IPS DF 6.9 (cell line): ENCODE measurements around the gene OSBPL7.
A peak's percentile ranks its signal among the peaks of the same experiment; 100 is the strongest.

Experiments used
- DNase-seq: peaks from one replicate; pipeline ENCODE4 v3.0.0-alpha.2; 2013; ENCODE audit warnings: low read depth, low spot score
- H3K27ac ChIP-seq: one replicate; pipeline ENCODE4 v1.5.1; 2013; ENCODE audit warnings: low read length, control low read depth
- H3K27me3 ChIP-seq: 2 replicates; pipeline ENCODE4 v1.6.1; 2013; ENCODE audit warnings: mild to moderate bottlenecking, low read length; ENCODE audit not compliant: control insufficient read depth, insufficient read depth
- H3K36me3 ChIP-seq: 2 replicates; pipeline ENCODE4 v1.6.1; 2013; ENCODE audit warnings: low read length; ENCODE audit not compliant: control insufficient read depth, insufficient read depth
- H3K4me1 ChIP-seq: 2 replicates; pipeline ENCODE4 v1.6.1; 2013; ENCODE audit warnings: low read length; ENCODE audit not compliant: control insufficient read depth, insufficient read depth
- H3K4me3 ChIP-seq: 2 replicates; pipeline ENCODE4 v1.5.1; 2013; ENCODE audit warnings: mild to moderate bottlenecking, low read length
- H3K9me3 ChIP-seq: 2 replicates; pipeline ENCODE4 v1.6.1; 2013; ENCODE audit warnings: low read length, inconsistent platforms; ENCODE audit not compliant: control insufficient read depth, insufficient read depth
- WGBS: extraction: QIAGEN DNeasy Blood & Tissue Kit; methylation state at CpG from one replicate; pipeline ENCODE4 v1.1.7; 2013; ENCODE audit warnings: mixed read lengths, missing lambda C conversion rate; ENCODE audit not compliant: insufficient read length, insufficient coverage; 5-methylcytosine and 5-hydroxymethylcytosine counted together

Gene OSBPL7

DNA sequence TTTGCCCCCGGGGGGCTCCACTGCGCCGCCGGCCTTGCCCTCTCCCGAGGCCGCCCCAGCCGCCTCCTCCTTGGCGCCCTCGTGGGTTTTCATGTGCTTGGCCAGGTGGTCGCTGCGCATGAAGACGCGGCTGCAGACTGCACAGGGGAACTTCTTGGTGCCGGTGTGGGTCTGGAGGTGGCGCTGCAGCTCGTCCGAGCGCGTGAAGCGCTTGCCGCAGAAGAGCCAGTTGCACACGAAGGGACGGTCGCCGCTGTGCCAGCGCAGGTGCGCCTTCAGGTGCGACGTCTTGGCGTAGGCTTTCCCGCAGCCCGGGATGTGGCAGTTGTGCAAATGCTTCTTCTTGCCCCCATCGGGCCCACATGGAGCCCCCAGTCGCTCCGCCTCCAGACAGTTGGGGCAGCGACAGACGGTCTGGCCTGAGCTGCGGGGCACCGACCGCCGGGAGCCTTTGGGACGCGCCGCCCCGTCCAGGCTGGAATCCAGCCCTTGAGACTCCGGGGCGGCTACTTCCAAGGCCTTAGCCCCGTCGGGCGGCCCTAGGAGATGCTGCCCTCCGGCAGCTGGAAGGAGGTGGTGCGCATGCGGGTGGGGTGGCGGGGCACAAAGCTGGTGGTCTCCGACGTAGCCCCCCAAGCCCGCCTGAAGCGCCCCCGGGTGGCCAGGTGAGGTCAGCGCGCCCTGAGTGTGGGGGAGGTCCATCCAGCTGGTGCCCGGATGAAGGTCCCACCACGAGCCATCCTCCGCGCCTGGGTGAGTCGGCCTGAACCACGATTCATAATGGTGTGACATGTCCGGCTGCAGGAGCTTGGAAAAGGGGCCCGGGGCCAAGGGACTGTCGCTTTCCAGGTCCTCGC, 26.0 kb upstream of the OSBPL7 start:
- no peaks in the 10 kb centered on the region for H3K36me3 ChIP-seq
- peak overlapping the region; percentile 15; the same call in 1 of the 2 replicates for H3K4me3 ChIP-seq
- H3K27ac ChIP-seq, result no peak overlapping the region
- no CpG with 5 or more reads among the region's 71 CpGs for WGBS
- no peaks in the 10 kb centered on the region for H3K9me3 ChIP-seq
- no peak for DNase-seq
- H3K27me3 ChIP-seq, result peaks cover 47% of the 10 kb centered on the region
- peaks cover 6% of the 10 kb centered on the region; the same call in 1 of the 2 replicates for H3K4me1 ChIP-seq

DNA sequence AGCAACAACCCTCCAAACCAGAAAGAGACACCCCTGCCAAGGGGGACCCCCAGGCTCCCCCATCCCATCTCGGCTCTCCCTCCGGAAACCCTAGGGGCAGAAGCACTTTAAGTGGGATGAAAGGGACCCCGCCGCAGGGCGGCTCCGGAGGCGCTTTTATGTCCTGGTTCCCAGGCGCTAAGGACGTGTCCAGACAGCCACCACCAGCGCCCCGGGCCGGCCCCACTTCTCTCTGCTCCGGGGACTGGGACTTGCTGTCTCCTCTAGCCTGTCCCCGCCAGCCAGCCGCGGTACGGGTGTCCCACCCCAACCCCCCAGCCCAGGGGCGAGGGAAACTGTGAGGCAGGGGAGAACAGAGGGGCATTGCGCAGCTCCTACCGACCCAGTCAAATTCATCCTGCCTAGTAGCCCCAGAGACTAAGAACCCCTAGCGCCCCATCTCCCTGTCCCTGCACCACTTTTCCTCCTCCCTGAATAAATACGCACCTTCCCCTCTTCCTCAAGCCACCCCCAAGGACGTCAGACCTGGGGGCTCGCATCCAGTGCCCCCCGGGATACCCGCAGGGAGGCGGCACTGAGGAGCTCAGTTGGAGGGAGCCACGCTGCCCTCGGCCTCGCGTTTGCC, 25.2 kb upstream of the OSBPL7 start:
- Histone ChIP-seq H3K27me3 (peaks cover 41% of the 10 kb centered on the region), H3K27ac (no peak overlapping the region), H3K36me3 (no peaks in the 10 kb centered on the region), H3K4me3 (peak overlapping the region; percentile 7; the same call in 1 of the 2 replicates), H3K9me3 (no peaks in the 10 kb centered on the region), H3K4me1 (peaks cover 6% of the 10 kb centered on the region; the same call in 1 of the 2 replicates)
- DNase-seq, result no peak
- no CpG with 5 or more reads among the region's 31 CpGs for WGBS

DNA sequence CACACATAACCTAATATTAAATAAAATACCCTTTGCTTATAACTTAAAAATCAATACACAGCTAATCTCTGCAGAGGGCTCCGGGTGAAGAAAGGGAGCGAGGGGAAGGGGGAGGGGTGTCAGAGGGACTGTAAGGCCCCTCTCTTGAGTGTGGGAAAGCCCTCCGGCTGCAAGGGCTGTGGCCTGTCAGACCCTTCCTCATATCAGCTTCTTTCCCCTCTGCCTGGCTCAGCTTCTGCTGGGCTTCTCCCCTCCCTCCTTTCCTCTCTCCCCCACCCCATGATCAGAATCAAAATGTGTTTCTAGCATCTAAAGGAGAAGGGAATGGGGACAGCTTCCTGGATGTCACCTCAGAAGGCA, 24.1 kb upstream of the OSBPL7 start:
- WGBS, result no CpG with 5 or more reads among the region's 3 CpGs
- DNase-seq, result no peak
- Histone ChIP-seq H3K36me3 (no peaks in the 10 kb centered on the region), H3K27me3 (peaks cover 41% of the 10 kb centered on the region), H3K9me3 (no peaks in the 10 kb centered on the region), H3K27ac (no peak overlapping the region), H3K4me3 (no peak overlapping the region), H3K4me1 (peaks cover 6% of the 10 kb centered on the region; the same call in 1 of the 2 replicates)

DNA sequence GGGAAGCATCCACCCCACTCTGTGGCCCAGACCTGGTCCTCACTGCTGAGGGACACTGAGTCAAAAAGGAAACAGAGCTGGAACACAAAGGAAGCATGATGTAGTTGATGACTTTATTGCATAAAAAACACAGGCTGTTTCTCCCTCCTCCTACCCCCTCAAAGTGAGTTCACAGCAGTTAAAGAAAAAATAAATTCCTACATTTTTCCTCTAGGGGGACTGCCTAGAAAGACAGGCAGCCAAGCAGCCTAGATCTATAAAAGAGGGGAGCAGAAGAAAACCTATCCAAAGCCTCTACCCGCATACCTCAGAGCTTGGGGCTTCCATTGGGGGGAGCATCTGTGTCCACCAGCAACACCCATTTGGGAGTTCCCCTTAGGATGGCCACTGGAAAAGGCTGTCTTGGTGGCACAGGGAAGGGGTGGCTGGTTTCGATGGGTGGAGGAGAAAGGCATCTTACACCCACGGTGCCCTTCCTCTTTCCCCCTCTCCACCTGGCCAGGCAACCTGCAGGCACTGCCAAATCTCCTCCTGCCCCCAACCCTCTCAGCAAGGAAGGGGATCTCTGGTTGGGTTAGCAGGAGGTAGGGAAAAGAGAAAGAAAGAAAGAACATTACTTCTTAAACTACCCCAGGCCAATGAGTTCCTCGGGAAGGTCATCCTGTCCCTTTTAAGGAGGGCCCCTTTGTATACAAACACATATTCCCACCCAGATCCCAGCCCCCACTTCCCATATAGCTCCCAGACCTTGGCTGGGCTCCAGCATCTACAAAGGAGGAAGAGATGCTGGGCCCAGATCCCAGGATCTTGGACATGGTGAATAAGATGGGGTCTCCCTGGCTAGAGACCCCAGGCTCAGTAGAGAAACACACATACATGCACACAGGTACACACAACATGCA, 23.5 kb upstream of the OSBPL7 start:
- Histone ChIP-seq H3K9me3 (no peaks in the 10 kb centered on the region), H3K4me3 (no peak overlapping the region), H3K27me3 (peaks cover 36% of the 10 kb centered on the region), H3K36me3 (no peaks in the 10 kb centered on the region), H3K4me1 (peaks cover 7% of the 10 kb centered on the region; the same call in 1 of the 2 replicates), H3K27ac (no peak overlapping the region)
- no CpG with 5 or more reads among the region's 4 CpGs for WGBS
- DNase-seq, result no peak

DNA sequence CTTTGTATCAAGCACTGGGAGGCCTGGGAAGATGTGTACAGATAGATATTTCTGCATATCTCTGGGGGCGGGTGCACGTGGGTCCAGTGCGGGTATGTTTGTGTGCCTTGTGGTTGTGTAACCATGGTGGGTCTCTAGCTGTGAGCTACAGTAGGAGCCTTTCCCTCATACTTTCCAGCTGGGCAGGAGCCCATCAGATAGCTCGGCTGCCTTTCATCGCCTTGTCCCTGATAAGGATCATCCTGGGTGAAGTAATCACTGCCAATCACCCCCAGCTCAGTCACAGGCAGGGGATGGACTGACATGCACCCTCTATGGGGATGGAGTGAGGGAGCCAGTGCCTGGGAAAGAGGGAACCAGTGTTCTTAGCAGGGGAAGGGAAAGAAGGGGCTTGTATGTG, 22.6 kb upstream of the OSBPL7 start:
- no CpG with 5 or more reads among the region's 5 CpGs for WGBS
- no peaks in the 10 kb centered on the region for H3K9me3 ChIP-seq
- DNase-seq, result no peak
- H3K27ac ChIP-seq, result no peak overlapping the region
- no peak overlapping the region for H3K4me3 ChIP-seq
- peaks cover 10% of the 10 kb centered on the region for H3K4me1 ChIP-seq
- no peaks in the 10 kb centered on the region; the same call in 1 of the 2 replicates for H3K36me3 ChIP-seq
- peaks cover 28% of the 10 kb centered on the region for H3K27me3 ChIP-seq

DNA sequence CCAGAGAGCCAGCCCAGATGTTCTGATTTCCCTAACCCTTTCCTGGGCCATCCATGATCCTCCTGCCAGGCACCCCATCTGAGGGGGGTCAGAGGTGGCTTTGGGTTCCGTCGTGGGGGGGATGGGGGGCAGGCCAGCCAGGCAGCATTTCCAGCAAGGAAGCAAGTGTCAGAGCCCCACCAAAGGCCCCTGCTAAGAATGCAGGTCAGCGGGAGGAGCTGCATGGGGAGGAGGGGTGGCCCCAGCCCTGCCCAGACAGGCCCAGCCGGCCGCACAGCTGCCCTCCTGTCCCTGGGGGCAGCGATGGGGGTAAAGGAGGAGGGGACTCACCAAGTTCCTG, 21.8 kb upstream of the OSBPL7 start:
- H3K4me3 ChIP-seq, result no peak overlapping the region
- no peaks in the 10 kb centered on the region for H3K9me3 ChIP-seq
- WGBS, result no CpG with 5 or more reads among the region's 6 CpGs
- H3K27me3 ChIP-seq, result peaks cover 19% of the 10 kb centered on the region
- H3K4me1 ChIP-seq, result peaks cover 9% of the 10 kb centered on the region
- H3K36me3 ChIP-seq, result peaks cover 3% of the 10 kb centered on the region; the same call in 1 of the 2 replicates
- H3K27ac ChIP-seq, result no peak overlapping the region
- no peak for DNase-seq

DNA sequence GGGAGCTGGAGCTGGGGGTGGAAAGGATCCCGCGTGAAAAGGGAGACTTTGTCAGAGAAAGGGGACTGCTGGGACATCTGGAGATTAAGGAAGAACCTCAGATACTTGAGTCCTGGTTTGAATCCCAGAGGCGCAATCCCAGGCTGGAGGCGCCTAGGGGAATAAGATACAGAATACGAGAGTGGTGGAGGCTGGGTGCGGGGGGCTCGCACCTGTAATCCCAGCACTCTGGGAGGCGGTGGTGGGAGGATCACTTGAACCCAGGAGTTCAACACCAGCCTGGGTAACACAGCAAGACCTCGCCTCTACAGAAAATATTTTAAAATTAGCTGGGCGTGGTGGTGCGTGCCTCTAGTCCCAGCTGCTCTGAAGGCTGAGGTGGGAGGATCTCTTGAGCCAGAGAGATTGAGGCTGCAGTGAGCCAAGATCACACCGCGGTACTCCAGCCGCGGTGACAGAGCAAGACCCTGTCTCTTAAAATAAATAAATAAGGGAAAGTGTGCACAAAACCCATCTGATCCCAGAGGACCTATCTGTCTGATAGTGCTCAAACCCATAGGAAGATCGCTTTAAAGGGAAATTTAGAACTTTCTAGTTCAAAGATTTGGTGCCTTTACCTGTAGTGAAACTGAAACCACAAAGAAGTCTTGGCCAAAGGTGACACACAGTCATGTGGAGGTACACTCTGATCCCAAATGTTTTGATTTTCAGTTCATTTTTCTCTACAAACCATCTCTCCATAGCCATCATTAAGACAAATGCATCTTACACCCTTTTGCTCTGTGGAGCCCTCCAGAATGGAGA, 20.1 kb upstream of the OSBPL7 start:
- peaks cover 6% of the 10 kb centered on the region for H3K36me3 ChIP-seq
- WGBS, result no CpG with 5 or more reads among the region's 16 CpGs
- no peaks in the 10 kb centered on the region for H3K9me3 ChIP-seq
- H3K4me3 ChIP-seq, result no peak overlapping the region
- DNase-seq, result no peak
- peaks cover 9% of the 10 kb centered on the region for H3K4me1 ChIP-seq
- no peak overlapping the region for H3K27ac ChIP-seq
- H3K27me3 ChIP-seq, result peaks cover 11% of the 10 kb centered on the region

DNA sequence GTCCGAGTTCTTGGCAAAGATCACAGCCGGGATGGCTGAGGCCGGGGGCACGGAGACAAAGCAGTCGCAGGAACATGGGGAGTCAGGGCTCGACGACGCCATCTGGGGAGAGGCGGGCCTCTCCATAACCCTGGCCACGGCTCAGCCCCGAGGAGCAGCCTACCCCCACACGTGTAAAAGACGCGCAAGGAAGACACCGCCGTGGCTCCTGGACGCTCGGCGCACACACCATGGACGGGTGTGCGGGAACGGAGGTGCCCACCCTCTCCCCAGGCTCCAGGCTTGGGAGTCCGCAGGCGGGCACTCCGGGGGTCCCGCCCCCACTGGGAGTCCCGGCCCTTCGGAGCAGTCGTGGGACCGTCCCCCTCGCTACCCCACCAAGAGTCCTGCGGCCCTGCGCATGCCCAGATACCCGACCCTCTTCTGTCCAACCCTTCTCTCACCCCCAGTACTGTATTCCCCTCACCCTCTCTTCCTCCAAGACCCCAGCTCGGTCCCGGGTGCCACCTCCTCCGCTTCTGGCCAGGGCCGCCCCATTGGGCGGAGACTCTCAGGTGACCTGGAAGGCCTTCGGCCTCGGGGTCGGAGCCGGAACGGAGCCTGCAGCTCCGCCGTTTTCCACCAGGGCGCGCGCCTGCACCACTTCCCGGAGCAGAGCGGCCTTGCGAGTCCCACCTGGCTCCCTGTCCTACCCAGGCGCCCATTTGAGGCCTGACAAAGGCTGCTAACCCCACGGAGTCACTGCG, 19.3 kb upstream of the OSBPL7 start, which contains the start of gene SCRN2:
Gene SCRN2, minus strand, starts transcription at position 532 of the 746 bp plus-strand sequence. Its CDS starts 430 bp downstream, at position 102.
- Histone ChIP-seq H3K27ac (no peak within 1 kb of the TSS), H3K27me3 (peaks cover 3% of the 10 kb centered on the region)
- no CpG with 5 or more reads among the region's 55 CpGs for WGBS

DNA sequence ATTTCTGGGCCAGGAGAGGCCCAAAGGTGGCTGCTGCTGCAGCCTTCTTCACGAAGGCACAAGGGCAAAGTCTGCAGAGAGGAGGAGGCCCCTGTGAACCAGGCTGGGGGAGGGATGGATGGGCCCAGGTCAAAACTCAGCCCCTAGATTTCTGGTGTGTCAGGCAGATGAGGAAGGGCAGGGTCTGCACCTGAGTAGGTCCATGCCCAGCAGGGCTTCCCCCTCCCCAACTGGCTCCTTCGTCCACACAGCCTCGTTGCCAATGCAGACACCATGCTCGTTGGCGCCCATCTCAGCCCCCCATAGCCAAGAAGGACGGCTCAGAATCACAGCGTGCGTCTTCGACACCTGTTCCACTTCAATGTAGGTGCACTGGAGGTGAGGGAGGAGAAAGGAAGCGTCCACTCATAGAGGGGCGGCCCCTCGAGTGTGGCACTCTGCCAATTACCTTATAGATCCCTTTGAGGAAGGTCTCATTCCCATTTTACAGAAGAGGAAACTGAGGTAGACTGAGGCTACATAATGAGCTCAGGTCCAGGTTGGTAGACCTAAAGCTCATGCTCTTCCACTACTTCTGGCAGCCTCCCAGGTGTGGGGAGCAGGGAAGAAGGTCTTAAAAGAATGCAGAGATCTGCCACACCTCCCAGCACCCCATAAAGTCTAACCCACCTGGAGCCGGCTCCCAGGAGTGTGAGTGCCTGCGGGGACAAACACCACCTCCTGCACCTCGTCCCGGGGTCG, 18.6 kb upstream of the OSBPL7 start:
- H3K36me3 ChIP-seq, result peaks cover 11% of the 10 kb centered on the region
- no CpG with 5 or more reads among the region's 17 CpGs for WGBS
- no peak overlapping the region for H3K27ac ChIP-seq
- peaks cover 9% of the 10 kb centered on the region for H3K4me1 ChIP-seq
- no peaks in the 10 kb centered on the region for H3K27me3 ChIP-seq
- no peaks in the 10 kb centered on the region for H3K9me3 ChIP-seq
- H3K4me3 ChIP-seq, result peak overlapping the region; percentile 53; the same call in 1 of the 2 replicates
- DNase-seq, result no peak

More for the DNA sequence above, 19.3 kb upstream of the OSBPL7 start, which contains the start of gene SCRN2:
- peak within 1 kb of the TSS; percentile 53 for H3K4me3 ChIP-seq
- H3K4me1 ChIP-seq, result peaks cover 9% of the 10 kb centered on the region
- DNase-seq, result peak; percentile 88
- no peaks in the 10 kb centered on the region for H3K9me3 ChIP-seq
- H3K36me3 ChIP-seq, result peaks cover 10% of the 10 kb centered on the region
